Large intestine (tissue), 3 donors: ENCODE measurements around the gene TM2D3. TPM values are rescaled to one million over a fixed set of nuclear protein-coding genes. Genes with fewer than 3 reads are reported as not detected.
"Not testable (repeated sequence)": the region's sequence is repeated elsewhere in the genome, so short reads cannot be mapped to it uniquely, and the experiment has no call there.

Experiments
- DNase-seq, 2 donors: peaks; one replicate each; pipeline versions ENCODE4 v3.0.0 to v3.0.0-alpha.2; 2013
- H3K27ac ChIP-seq: one replicate; pipeline ENCODE4 v1.5.1; 2013; ENCODE audit warnings: low read length
- H3K27me3 ChIP-seq: 2 replicates; pipeline ENCODE4 v1.6.1; 2013; ENCODE audit warnings: low read length; ENCODE audit not compliant: control insufficient read depth, insufficient read depth
- H3K36me3 ChIP-seq: 2 replicates; pipeline ENCODE4 v1.6.1; 2013; ENCODE audit warnings: low read length; ENCODE audit not compliant: control insufficient read depth, insufficient read depth
- H3K4me1 ChIP-seq: one replicate; pipeline ENCODE4 v1.6.1; 2013; ENCODE audit warnings: low read length; ENCODE audit not compliant: control insufficient read depth, insufficient read depth
- H3K4me3 ChIP-seq: one replicate; pipeline ENCODE4 v1.5.1; 2013; ENCODE audit warnings: low read length
- H3K9me3 ChIP-seq: one replicate; pipeline ENCODE4 v1.6.1; 2013; ENCODE audit warnings: mild to moderate bottlenecking, low read depth, low read length, moderate library complexity; ENCODE audit not compliant: control insufficient read depth
- WGBS: methylation state at CpG from one replicate; pipeline ENCODE4 v1.1.5; 2013; ENCODE audit warnings: low lambda C conversion rate; ENCODE audit not compliant: insufficient coverage; 5-methylcytosine and 5-hydroxymethylcytosine counted together
- polyA plus RNA-seq: library from polyadenylated mRNA; unstranded; fragments of 120-200 nt; gene quantifications from one replicate; pipeline ENCODE4 v1.2.1, GENCODE V29; 2013

TM2D3 gene
- polyA plus RNA-seq, 1 donor = 49.5 TPM

DNA sequence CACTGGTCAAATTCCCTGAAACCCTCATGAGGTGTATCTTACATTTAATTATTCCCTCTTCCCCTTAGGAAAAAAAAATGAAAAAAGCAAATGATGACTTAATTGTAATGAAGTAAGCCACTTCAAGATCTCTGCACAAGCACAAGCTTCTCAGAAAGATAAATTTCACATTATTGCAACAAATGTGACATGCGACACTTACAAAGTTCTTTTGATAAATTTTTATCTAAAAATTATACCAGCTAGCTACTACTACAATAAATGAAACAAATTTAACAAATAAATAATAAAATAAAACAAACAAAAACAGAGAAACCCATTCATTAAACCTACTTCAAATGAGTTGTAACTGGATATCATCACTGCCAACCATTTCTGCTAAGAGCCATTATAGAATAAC is 10.0 kb upstream of the TM2D3 start:
- WGBS = 100% methylated on average over 1 of the region's 1 CpG
- H3K4me1 ChIP-seq = no peaks in the 10 kb centered on the region
- DNase-seq = no peak

DNA sequence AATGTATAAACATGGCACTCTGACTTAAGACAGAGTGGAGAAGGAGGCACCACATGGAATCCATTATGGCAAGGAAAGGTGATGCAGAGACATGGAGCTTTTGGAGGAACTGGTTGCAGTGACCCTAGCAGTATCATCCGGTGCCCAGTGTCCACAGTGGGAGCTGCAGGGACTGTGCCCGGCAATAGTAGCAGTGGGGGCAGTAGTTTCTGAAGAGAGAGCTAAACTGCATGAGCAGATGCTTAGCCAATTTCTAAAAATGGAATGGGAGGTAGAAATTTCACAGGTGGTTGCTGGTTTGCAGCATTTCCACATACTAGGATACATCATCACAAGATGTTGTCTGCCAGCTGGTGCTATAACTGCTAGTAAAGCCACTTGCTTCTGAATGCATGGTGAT is 7.8 kb upstream of the TM2D3 start:
- Histone ChIP-seq H3K36me3 (peaks cover 31% of the 10 kb centered on the region), H3K9me3 (no peaks in the 10 kb centered on the region), H3K27ac (no peak overlapping the region), H3K27me3 (no peaks in the 10 kb centered on the region), H3K4me1 (no peaks in the 10 kb centered on the region), H3K4me3 (no peak overlapping the region)
- DNase-seq = no peak
- WGBS = no CpG with 5 or more reads among the region's 2 CpGs

More for the DNA sequence above, 10.0 kb upstream of the TM2D3 start:
- Histone ChIP-seq H3K4me3 (no peak overlapping the region), H3K36me3 (peaks cover 21% of the 10 kb centered on the region), H3K27me3 (no peaks in the 10 kb centered on the region), H3K27ac (no peak overlapping the region), H3K9me3 (no peaks in the 10 kb centered on the region)

DNA sequence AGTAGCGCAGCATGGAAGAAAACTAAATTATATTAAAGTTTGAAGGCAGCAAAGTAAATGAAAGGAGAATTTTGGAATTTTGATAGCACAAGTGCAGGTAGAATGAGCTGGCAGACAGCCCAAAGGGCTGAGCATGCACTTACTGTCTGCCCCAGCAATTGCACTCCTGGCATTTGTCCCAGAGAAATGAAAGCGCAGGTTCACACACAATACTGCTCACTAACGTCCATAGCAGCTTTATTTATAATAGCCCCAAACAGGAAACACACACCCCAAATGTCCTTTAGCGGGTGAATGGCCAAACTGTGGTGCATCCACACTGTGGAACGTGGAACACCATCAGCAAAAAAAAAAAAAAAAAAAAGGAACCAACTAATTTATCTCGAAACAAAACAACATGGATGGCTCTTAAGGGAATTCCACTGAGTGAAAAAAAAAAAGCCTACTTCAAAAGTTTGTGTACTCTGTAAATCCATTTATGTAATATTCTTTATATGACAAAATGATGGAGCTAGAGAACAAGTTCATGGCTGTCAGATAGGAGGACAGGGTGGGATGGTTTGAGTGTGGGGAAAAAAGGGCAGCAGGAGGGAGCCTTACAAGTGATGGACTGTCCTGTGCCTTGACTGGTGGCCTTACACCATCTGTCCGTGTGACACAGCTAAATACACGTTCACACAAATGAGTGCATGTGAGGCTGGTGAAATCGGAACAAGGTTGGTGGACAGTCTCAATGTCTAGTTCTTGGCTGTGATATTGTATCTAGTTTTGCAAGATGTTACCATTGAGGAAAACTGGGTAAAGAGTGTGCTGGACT is 6.0 kb upstream of the TM2D3 start:
- no peaks in the 10 kb centered on the region for H3K9me3 ChIP-seq
- no peaks in the 10 kb centered on the region for H3K4me1 ChIP-seq
- no peak for DNase-seq
- peaks cover 31% of the 10 kb centered on the region for H3K36me3 ChIP-seq
- no peaks in the 10 kb centered on the region for H3K27me3 ChIP-seq
- 80% methylated on average over 3 of the region's 9 CpGs for WGBS
- H3K27ac ChIP-seq = no peak overlapping the region
- H3K4me3 ChIP-seq = no peak overlapping the region

DNA sequence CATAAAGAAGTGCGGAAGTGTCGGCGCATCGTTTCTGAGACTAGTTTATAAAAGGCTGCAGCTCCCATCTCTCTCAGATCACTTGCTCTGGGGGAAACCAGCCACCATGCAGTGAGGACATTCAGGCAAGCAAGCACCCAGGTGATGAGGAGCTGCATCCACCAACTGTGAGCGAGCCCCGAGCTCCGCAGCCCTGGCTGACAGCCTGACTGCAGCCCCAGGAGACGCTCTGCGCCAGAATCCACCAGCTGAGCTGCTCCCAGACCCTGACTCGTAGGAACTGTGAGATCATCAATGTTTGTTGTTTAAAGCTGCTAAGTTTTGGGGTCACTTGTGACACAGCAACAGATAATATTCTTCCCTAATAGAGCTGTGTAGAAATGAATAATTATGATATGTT is 5.0 kb upstream of the TM2D3 start:
- no CpG with 5 or more reads among the region's 10 CpGs for WGBS

DNA sequence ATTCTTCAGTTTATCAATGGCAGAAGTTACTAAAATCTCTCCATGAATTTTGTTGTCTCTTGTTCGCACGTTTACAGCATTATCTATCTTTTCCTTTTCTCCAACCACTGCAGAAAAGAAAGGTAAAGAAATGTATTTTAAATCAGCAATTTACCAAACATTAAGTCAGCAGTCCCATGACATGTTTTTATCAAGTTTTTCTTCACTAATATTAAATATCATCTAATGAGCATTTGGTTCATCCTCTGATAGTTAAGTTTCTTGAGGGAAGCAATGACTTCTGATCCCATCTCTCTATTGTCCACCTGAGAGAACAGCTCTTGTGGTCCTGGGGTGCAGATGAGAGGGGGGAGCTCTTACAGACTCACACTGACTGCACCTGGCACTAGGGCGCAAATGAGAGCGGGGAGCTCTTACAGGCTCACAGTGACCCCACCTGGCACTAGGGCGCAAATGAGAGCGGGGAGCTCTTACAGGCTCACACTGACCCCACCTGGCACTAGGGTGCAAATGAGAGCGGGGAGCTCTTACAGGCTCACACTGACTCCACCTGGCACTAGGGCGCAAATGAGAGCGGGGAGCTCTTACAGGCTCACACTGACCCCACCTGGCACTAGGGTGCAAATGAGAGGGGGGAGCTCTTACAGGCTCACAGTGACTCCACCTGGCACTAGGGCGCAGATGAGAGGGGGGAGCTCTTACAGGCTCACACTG is 2.6 kb upstream of the TM2D3 start:
- DNase-seq, H3K4me3 ChIP-seq, H3K27ac ChIP-seq, H3K9me3 ChIP-seq, H3K27me3 ChIP-seq, H3K4me1 ChIP-seq: not testable (repeated sequence)
- peaks cover 19% of the 10 kb centered on the region for H3K36me3 ChIP-seq
- no CpG with 5 or more reads among the region's 10 CpGs for WGBS

More for the DNA sequence above, 5.0 kb upstream of the TM2D3 start:
- H3K9me3 ChIP-seq = no peaks in the 10 kb centered on the region
- DNase-seq = no peak
- H3K27ac ChIP-seq = no peak overlapping the region
- H3K27me3 ChIP-seq = no peaks in the 10 kb centered on the region
- H3K4me1 ChIP-seq = no peaks in the 10 kb centered on the region
- peaks cover 31% of the 10 kb centered on the region for H3K36me3 ChIP-seq
- H3K4me3 ChIP-seq = no peak overlapping the region

DNA sequence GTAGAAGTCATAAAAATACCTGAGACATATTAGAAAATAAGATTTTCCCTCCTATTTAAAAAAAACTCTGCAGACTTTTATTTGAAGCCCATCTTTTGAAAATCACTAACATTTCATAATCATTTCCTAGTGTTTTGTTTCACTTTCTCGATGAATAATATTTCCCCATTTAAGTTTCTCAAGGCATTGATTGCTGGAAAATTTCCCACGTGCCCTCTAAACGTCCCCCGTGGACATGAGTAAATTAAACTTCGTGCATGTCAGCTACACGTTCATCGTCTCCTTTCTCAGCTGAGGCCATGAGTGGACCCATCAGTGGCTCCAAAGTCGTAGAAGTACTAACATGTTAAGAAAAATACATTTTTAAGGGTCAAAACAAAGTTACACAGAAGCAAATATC is 2.0 kb upstream of the TM2D3 start:
- Histone ChIP-seq H3K36me3 (peaks cover 20% of the 10 kb centered on the region), H3K4me1 (peaks cover 9% of the 10 kb centered on the region), H3K27ac (no peak overlapping the region), H3K27me3 (no peaks in the 10 kb centered on the region), H3K4me3 (no peak overlapping the region), H3K9me3 (no peaks in the 10 kb centered on the region)
- 100% methylated on average over 1 of the region's 8 CpGs for WGBS
- no peak for DNase-seq

DNA sequence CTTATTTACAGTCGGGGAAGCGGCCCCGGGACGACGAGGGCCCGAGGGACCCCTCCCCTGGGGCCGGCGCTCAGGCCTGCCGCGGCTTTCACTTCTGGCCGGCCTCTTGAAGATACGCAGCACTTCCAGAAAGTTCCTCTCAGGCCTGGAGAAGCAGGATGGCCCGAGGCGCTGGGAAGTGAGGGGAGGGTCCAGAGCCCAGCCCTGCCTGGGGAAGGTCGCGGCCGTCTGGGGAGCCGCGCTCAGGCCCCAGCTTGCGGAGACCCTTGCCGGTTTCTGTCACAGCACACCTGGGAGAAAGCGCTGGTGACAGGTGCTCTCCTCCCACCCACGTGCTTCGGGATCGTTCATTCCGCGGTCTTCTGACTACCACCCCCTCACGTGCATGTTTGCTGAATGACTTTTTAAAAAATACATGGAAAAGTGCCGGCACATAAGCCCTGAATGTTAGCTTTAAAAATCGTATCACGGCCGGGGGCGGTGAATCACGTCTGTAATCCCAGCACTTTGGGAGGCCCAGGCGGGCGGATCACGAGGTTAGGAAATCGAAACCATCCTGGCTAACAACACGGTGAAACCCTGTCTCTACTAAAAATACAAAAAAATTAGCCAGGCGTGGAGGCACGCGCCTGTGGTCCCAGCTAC is 727 bp upstream of the TM2D3 start:
- Histone ChIP-seq H3K27ac (peak overlapping the region; percentile 97), H3K9me3 (no peaks in the 10 kb centered on the region), H3K4me3 (peak overlapping the region; percentile 98), H3K36me3 (peaks cover 24% of the 10 kb centered on the region), H3K27me3 (no peaks in the 10 kb centered on the region), H3K4me1 (peaks cover 9% of the 10 kb centered on the region)
- WGBS = 100% methylated on average over 1 of the region's 42 CpGs
- DNase-seq = no peak

DNA sequence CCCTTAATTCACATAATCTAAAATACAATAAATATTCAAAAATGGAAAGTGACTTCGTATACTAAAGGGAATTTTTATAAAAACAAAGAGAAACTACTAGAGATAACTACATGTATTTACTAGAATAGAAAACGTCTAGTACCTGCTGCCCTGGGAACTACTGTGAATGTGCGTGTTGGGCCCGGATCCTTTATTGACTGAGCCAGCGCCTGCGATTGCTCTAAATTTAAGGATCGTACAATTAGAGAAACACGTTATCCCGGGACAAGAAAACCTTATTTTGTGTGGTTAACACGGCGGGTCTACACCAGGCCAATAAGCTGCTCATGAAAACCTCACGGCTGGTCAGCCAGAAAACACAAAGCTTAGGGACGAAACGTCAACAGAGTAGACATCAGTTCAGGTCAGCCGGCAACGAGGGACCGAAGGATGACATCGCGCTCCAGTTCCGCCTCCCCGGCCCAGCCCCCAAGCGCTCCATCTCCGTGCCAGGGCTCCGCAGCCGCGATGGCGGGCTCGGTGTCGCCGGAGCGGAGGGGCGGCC is 555 bp downstream of the TM2D3 start:
- 0% methylated on average over 5 of the region's 32 CpGs for WGBS
- peak overlapping the region; percentile 95 for H3K27ac ChIP-seq
- H3K27me3 ChIP-seq = no peaks in the 10 kb centered on the region
- peak overlapping the region; percentile 98 for H3K4me3 ChIP-seq
- DNase-seq = no peak
- no peaks in the 10 kb centered on the region for H3K9me3 ChIP-seq
- peaks cover 23% of the 10 kb centered on the region for H3K36me3 ChIP-seq
- H3K4me1 ChIP-seq = peaks cover 9% of the 10 kb centered on the region

DNA sequence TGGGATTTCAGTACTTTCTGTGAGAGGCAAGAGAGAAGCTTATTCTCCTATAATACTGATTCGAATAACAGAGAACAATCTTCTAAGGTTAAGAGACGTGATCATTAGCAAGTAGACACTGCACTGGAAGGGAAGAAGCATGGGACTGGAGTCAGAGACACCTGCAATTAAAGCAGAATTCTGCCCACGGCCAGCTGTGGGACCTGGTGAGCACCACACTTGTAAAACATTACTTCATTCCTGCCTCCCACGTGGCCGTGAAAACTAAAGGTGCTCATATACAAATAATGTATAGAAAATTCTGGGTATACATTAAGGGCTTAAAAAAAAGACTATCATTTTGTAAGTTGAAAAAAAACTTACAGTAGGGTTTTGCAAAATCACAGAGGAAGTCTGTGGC is 2.0 kb downstream of the TM2D3 start:
- no peak for DNase-seq

DNA sequence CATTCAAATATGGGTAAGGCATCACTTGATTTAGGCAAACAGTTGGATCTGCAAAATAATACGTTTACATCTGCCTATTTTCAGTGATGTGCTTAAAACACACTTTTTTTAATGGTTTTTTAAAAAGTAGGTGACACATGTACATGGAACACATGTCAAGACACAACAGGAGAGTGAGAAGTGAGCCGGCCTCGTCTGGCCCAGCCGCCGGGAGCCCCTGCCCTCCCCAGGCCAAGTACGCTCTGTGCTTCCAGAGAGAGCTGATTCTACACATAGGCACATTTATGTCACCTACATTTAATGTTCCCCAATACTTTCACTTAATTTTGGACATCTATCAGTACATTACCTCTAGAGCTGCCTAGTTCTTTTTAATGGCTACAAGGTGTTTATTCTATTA is 3.8 kb downstream of the TM2D3 start:
- Histone ChIP-seq H3K4me3 (no peak overlapping the region), H3K27ac (no peak overlapping the region), H3K27me3 (no peaks in the 10 kb centered on the region), H3K4me1 (peaks cover 9% of the 10 kb centered on the region), H3K9me3 (no peaks in the 10 kb centered on the region), H3K36me3 (peaks cover 46% of the 10 kb centered on the region)
- no peak for DNase-seq
- no CpG with 5 or more reads among the region's 6 CpGs for WGBS

More for the DNA sequence above, 2.0 kb downstream of the TM2D3 start:
- no peak overlapping the region for H3K4me3 ChIP-seq
- H3K36me3 ChIP-seq = peaks cover 31% of the 10 kb centered on the region
- no peak overlapping the region for H3K27ac ChIP-seq
- H3K9me3 ChIP-seq = no peaks in the 10 kb centered on the region
- H3K4me1 ChIP-seq = peaks cover 9% of the 10 kb centered on the region
- H3K27me3 ChIP-seq = no peaks in the 10 kb centered on the region
- WGBS = 80% methylated on average over 1 of the region's 5 CpGs
